Loucy (cell line): Measurements from ENCODE around the gene ZNF516.

Experiments
- H2AFZ ChIP-seq: fragments of 200-600 bp; sonication (generic); 2 replicates; pipeline ENCODE4 v1.6.0; 2016; ENCODE audit warnings: antibody characterized with exemption, mild to moderate bottlenecking, low read length, moderate library complexity
- H3F3A ChIP-seq: fragments of 200-600 bp; 2 replicates; pipeline ENCODE4 v1.6.0; 2016; ENCODE audit warnings: antibody characterized with exemption, low read depth, mild to moderate bottlenecking
- H3K27me3 ChIP-seq: fragments of 200-600 bp; sonication (generic); 2 replicates; pipeline ENCODE4 v1.6.1; 2014; ENCODE audit warnings: low read length, mild to moderate bottlenecking; ENCODE audit not compliant: insufficient read depth, poor library complexity, severe bottlenecking
- H3K36me3 ChIP-seq: fragments of 200-600 bp; sonication (generic); 2 replicates; pipeline ENCODE4 v1.6.1; 2016; ENCODE audit warnings: low read length; ENCODE audit not compliant: insufficient read depth
- H3K4me1 ChIP-seq: fragments of 200-600 bp; sonication (generic); 2 replicates; pipeline ENCODE4 v1.5.1; 2014; ENCODE audit warnings: low read length, mild to moderate bottlenecking; ENCODE audit not compliant: insufficient read depth, poor library complexity, severe bottlenecking
- H3K4me2 ChIP-seq: fragments of 200-600 bp; sonication (generic); 2 replicates; pipeline ENCODE4 v1.6.0; 2014; ENCODE audit warnings: antibody characterized with exemption, low read length, low read depth, mild to moderate bottlenecking; ENCODE audit not compliant: poor library complexity, severe bottlenecking
- H3K4me3 ChIP-seq: fragments of 200-600 bp; sonication (generic); 2 replicates; pipeline ENCODE4 v1.5.1; 2014; ENCODE audit warnings: low read length, mild to moderate bottlenecking, mixed read lengths; ENCODE audit not compliant: poor library complexity, severe bottlenecking
- H3K79me2 ChIP-seq: fragments of 200-600 bp; sonication (generic); 2 replicates; pipeline ENCODE4 v1.6.1; 2014; ENCODE audit warnings: low read length; ENCODE audit not compliant: insufficient read depth
- H3K9ac ChIP-seq: fragments of 200-600 bp; sonication (generic); 2 replicates; pipeline ENCODE4 v1.6.0; 2014; ENCODE audit warnings: mild to moderate bottlenecking, low read depth, low read length, moderate library complexity; ENCODE audit not compliant: poor library complexity, severe bottlenecking
- H3K9me2 ChIP-seq: fragments of 200-600 bp; sonication (generic); replicated peaks from 2 replicates; pipeline ENCODE4 v1.6.1; 2016; ENCODE audit warnings: low read depth, low read length, mixed read lengths
- H3K9me3 ChIP-seq: fragments of 200-600 bp; sonication (generic); 2 replicates; pipeline ENCODE4 v1.6.1; 2014; ENCODE audit warnings: mild to moderate bottlenecking, antibody characterized with exemption, low read length, low read depth; ENCODE audit not compliant: insufficient read depth
- H4K20me1 ChIP-seq: fragments of 200-600 bp; sonication (generic); 2 replicates; pipeline ENCODE4 v1.6.0; 2014; ENCODE audit warnings: antibody characterized with exemption, low read length, mild to moderate bottlenecking; ENCODE audit not compliant: insufficient read depth, poor library complexity, severe bottlenecking
- CTCF ChIP-seq: fragments of 200-600 bp; sonication (generic); conservative IDR thresholded peaks from 2 replicates; pipeline ENCODE4 v1.5.1; 2014; ENCODE audit warnings: mild to moderate bottlenecking, antibody characterized with exemption, low read length
- EZH2phosphoT487 ChIP-seq: fragments of 200-600 bp; IDR thresholded peaks from 2 replicates; pipeline ENCODE4 v1.6.1; 2018; ENCODE audit warnings: antibody characterized with exemption, mild to moderate bottlenecking, moderate library complexity, borderline replicate concordance

Gene ZNF516

GRCh38 chr18:76529433-76529811 is 34.4 kb upstream of the ZNF516 start:
- H3K79me2 ChIP-seq: no peaks in the 10 kb centered on the region
- no peaks in the 10 kb centered on the region for H3K27me3 ChIP-seq
- H3K9ac ChIP-seq: no peak overlapping the region
- H3K36me3 ChIP-seq: no peaks in the 10 kb centered on the region
- no peaks in the 10 kb centered on the region for H4K20me1 ChIP-seq
- H3K4me2 ChIP-seq: no peak overlapping the region
- no peaks in the 10 kb centered on the region for H3F3A ChIP-seq
- no peak overlapping the region for H2AFZ ChIP-seq
- no peak for TF ChIP-seq EZH2phosphoT487
- no peak for TF ChIP-seq CTCF
- H3K4me3 ChIP-seq: no peak overlapping the region
- no peaks in the 10 kb centered on the region for H3K9me2 ChIP-seq
- no peaks in the 10 kb centered on the region for H3K4me1 ChIP-seq
- H3K9me3 ChIP-seq: no peaks in the 10 kb centered on the region

- H3K79me2 ChIP-seq: no peaks in the 10 kb centered on the region
- no peak overlapping the region for H3K4me2 ChIP-seq
- H3F3A ChIP-seq: no peaks in the 10 kb centered on the region
- H3K9me3 ChIP-seq: no peaks in the 10 kb centered on the region
- no peak overlapping the region for H3K4me3 ChIP-seq
- no peaks in the 10 kb centered on the region for H3K27me3 ChIP-seq
- no peaks in the 10 kb centered on the region for H4K20me1 ChIP-seq
- no peaks in the 10 kb centered on the region for H3K36me3 ChIP-seq
- TF ChIP-seq EZH2phosphoT487 (no peak), CTCF (no peak)
- H3K9me2 ChIP-seq: no peaks in the 10 kb centered on the region
- H3K9ac ChIP-seq: no peak overlapping the region
- no peak overlapping the region for H2AFZ ChIP-seq
- H3K4me1 ChIP-seq: no peaks in the 10 kb centered on the region
Measured at GRCh38 chr18:76528477-76529432, 33.7 kb upstream of the ZNF516 start.

GRCh38 chr18:76525911-76526310 is 30.9 kb upstream of the ZNF516 start:
- Histone ChIP-seq H3F3A (no peaks in the 10 kb centered on the region), H3K9me3 (no peaks in the 10 kb centered on the region), H3K9ac (no peak overlapping the region), H3K9me2 (no peaks in the 10 kb centered on the region), H4K20me1 (no peaks in the 10 kb centered on the region), H3K4me2 (no peak overlapping the region), H3K4me3 (no peak overlapping the region), H3K36me3 (no peaks in the 10 kb centered on the region), H3K4me1 (no peaks in the 10 kb centered on the region), H3K79me2 (no peaks in the 10 kb centered on the region), H2AFZ (no peak overlapping the region), H3K27me3 (no peaks in the 10 kb centered on the region)
- TF ChIP-seq CTCF (no peak), EZH2phosphoT487 (no peak)
